Mucosa of descending colon (tissue), 3 donors: ENCODE results near the gene TLX2. TPM values are rescaled to one million over a fixed set of nuclear protein-coding genes. Genes with fewer than 3 reads are reported as not detected.

Source experiments
- ATAC-seq: fragments of 200-7000 bp; cut with Tn5 transposase; one replicate; pipeline ENCODE4 v1.9.1; 2020; ENCODE audit warnings: mild to moderate bottlenecking, moderate library complexity
- DNase-seq, 3 donors: peaks; one replicate each; pipeline ENCODE4 v3.0.0-alpha.2; 2020
- H3K36me3 ChIP-seq: fragments of 200-600 bp; one replicate; pipeline ENCODE4 v1.8.0; 2021; ENCODE audit warnings: low read depth, mild to moderate bottlenecking
- H3K4me1 ChIP-seq: fragments of 200-600 bp; one replicate; pipeline ENCODE4 v1.8.0; 2021; ENCODE audit warnings: low read depth, mild to moderate bottlenecking
- H3K4me3 ChIP-seq: fragments of 200-600 bp; one replicate; pipeline ENCODE4 v1.8.0; 2021; ENCODE audit warnings: mild to moderate bottlenecking
- H3K9me3 ChIP-seq: fragments of 200-600 bp; one replicate; pipeline ENCODE4 v1.8.0; 2021; ENCODE audit warnings: mild to moderate bottlenecking
- intact Hi-C, 2 donors: fragments of 100-400 bp; cut with DNase I in 1 of 2; cut with micrococcal nuclease in 1 of 2; formaldehyde crosslinking; loops; one replicate each; pipeline versions ENCODE4 v1.11.0 to v1.11.1; 2022; cut with DNase I, micrococcal nuclease
- total RNA-seq, 3 donors: library from RNA; stranded (reverse); fragmentation: NEBNext Ultra II Directional in 2 of 3; extraction: Animal tissue kit (Norgen Biotek cat#: 25700) in 2 of 3; gene quantifications; one replicate each; pipeline versions ENCODE4 v1.2.1 to v1.2.4, GENCODE V29; 2021 to 2023
- TF ChIP-seq, protein P1 (sequence below): fragments of 200-600 bp; IDR thresholded peaks from one replicate; pipeline ENCODE4 v1.8.0; 2022; ENCODE audit warnings: antibody characterized with exemption, mild to moderate bottlenecking
- donor health status: DM: no; HTN: no; CAD: no; lungs with moderate emphysema.
- donor health status: DM: no; HTN: no; CAD: no.
- donor health status: DM: no; HTN: yes; CAD: no.

TLX2 gene
- total RNA-seq, 3 donors from 2014 or later = 0.17 to 1.6 (median 0.51) TPM

- Histone ChIP-seq H3K36me3 (no peaks in the 10 kb centered on the region), H3K4me3 (no peak overlapping the region), H3K4me1 (peaks cover 33% of the 10 kb centered on the region), H3K9me3 (no peaks in the 10 kb centered on the region)
- ATAC-seq (no peak), DNase-seq (no peak)
- TF ChIP-seq, protein P1, sequence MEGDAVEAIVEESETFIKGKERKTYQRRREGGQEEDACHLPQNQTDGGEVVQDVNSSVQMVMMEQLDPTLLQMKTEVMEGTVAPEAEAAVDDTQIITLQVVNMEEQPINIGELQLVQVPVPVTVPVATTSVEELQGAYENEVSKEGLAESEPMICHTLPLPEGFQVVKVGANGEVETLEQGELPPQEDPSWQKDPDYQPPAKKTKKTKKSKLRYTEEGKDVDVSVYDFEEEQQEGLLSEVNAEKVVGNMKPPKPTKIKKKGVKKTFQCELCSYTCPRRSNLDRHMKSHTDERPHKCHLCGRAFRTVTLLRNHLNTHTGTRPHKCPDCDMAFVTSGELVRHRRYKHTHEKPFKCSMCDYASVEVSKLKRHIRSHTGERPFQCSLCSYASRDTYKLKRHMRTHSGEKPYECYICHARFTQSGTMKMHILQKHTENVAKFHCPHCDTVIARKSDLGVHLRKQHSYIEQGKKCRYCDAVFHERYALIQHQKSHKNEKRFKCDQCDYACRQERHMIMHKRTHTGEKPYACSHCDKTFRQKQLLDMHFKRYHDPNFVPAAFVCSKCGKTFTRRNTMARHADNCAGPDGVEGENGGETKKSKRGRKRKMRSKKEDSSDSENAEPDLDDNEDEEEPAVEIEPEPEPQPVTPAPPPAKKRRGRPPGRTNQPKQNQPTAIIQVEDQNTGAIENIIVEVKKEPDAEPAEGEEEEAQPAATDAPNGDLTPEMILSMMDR = no peak
- intact Hi-C loops = no loop called here
Measured at GRCh38 chr2:74510272-74510671, 4.0 kb upstream of the TLX2 start.

GRCh38 chr2:74511104-74511989 lies 2.9 kb upstream of the TLX2 start:
- TF ChIP-seq, protein P1 = no peak
- no peak overlapping the region for H3K4me3 ChIP-seq
- ATAC-seq (no peak), DNase-seq (no peak)
- no peaks in the 10 kb centered on the region for H3K36me3 ChIP-seq
- H3K4me1 ChIP-seq = peaks cover 33% of the 10 kb centered on the region
- intact Hi-C loops = no loop called here
- H3K9me3 ChIP-seq = no peaks in the 10 kb centered on the region

DNA sequence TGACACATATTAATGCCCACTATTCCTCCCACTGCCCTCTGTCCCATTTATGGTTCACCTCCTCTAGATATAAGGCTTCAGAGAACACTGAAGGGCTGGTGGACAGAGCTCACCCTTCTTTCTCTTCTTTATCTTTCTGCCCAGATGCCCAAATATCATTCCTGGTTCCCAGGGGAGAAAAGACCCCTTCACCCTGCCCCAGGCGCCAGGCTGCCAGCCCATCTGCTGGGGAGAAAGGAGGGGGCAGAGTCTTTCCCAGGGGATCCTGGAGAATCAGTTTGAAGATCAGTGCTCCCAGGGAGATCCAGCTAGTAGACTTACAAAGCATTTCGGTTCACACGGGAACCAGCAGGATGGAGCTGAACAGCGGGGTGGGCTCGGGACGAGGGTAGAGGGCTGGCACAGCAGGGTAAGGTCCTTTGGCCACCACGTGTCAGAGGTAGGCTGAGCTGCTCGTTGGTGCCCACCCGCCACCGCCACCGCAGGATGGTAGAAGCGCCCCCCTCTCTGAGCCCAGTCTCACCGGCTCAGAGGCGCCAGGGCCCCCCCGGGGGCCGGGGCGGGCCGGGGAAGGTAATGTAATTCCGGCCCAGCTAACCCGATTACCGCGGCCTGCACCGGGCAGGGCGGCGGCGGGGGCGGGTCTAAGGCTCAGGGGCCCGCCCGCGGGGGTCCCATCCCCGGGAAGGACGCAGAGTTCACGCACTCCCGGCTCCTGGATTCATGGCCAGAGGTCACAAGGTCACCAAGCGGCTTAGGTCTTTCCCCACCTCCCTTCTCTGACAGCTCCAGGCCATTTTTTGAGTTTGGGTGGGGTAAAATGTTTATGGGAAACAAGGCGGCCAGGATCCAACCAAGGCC lies 1.3 kb upstream of the TLX2 start:
- H3K4me1 ChIP-seq = peaks cover 32% of the 10 kb centered on the region
- no peaks in the 10 kb centered on the region for H3K36me3 ChIP-seq
- intact Hi-C loops = no loop called here
- no peak overlapping the region for H3K4me3 ChIP-seq
- H3K9me3 ChIP-seq = no peaks in the 10 kb centered on the region
- DNase-seq (no peak), ATAC-seq (no peak)
- TF ChIP-seq, protein P1 = no peak

- no peak for DNase-seq
- TF ChIP-seq, protein P1 = no peak
Measured at GRCh38 chr2:74513605-74514367, 464 bp upstream of the TLX2 start.

DNA sequence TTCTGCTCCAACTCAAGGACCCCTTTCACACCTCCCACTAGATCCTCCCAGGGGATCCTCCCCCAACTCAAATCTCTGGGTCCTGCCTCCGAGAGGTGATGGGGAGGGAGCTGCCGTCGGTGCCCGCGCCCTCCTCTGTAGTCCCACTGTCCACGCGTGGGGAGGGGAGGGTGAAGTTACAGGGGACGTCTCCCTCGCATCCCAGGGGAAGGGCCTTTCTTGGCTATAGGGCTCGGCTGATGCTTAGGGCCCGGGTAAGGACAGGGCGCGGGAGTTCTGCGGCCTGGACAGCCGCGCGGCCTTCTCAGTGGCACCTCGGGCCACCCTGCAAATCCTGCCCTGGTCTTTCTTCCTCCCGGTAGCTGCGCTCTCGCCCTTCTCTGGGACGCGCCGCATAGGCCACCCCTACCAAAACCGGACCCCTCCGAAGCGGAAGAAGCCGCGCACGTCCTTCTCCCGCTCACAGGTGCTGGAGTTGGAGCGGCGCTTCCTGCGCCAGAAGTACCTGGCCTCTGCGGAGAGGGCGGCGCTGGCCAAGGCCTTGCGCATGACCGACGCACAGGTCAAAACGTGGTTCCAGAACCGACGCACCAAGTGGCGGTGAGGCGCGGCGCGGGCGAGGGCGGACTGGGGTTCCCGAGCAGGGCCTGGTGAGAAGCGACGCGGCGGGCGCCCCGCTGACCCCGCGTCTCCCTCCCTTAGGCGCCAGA lies 1.2 kb downstream of the TLX2 start:
- peak; percentile 59 for ATAC-seq
- intact Hi-C loops = no loop called here
- TF ChIP-seq, protein P1 = no peak
- Histone ChIP-seq H3K4me1 (peaks cover 27% of the 10 kb centered on the region), H3K9me3 (no peaks in the 10 kb centered on the region), H3K4me3 (no peak overlapping the region), H3K36me3 (no peaks in the 10 kb centered on the region)
- DNase-seq = peak in 1 of 3 donors; percentile 56

More at GRCh38 chr2:74513605-74514367, 464 bp upstream of the TLX2 start:
- Histone ChIP-seq H3K4me1 (peaks cover 27% of the 10 kb centered on the region), H3K9me3 (no peaks in the 10 kb centered on the region), H3K36me3 (no peaks in the 10 kb centered on the region), H3K4me3 (no peak overlapping the region)
- intact Hi-C loops = no loop called here
- ATAC-seq = peak; percentile 11
